SK-N-SH treated with all-trans-retinoic acid at 6 μM for 48 hours (cell line): ENCODE measurements around the gene TBC1D3B.

Experiments
- CREB5 ChIP-seq: fragments of 250-450 bp; sonication (Bioruptor Pico); IDR thresholded peaks from 2 replicates; pipeline ENCODE4 v1.5.1; 2020; ENCODE audit warnings: low read depth, mild to moderate bottlenecking, moderate library complexity
- CSRNP3 ChIP-seq: fragments of 250-450 bp; sonication (Bioruptor Pico); IDR thresholded peaks from 2 replicates; pipeline ENCODE4 v1.5.1; 2021; ENCODE audit warnings: mild to moderate bottlenecking, moderate library complexity
- ESRRG ChIP-seq: fragments of 250-450 bp; sonication (Bioruptor Pico); IDR thresholded peaks from 2 replicates; pipeline ENCODE4 v1.6.1; 2021; ENCODE audit warnings: mild to moderate bottlenecking
- GLIS3 ChIP-seq: fragments of 250-450 bp; sonication (Bioruptor Pico); IDR thresholded peaks from 2 replicates; pipeline ENCODE4 v1.5.0; 2020; ENCODE audit warnings: mild to moderate bottlenecking, moderate library complexity
- PATZ1 ChIP-seq: fragments of 250-450 bp; sonication (Bioruptor Pico); IDR thresholded peaks from 2 replicates; pipeline ENCODE4 v1.8.0; 2020; ENCODE audit warnings: mild to moderate bottlenecking, moderate library complexity, borderline replicate concordance
- TCF4 ChIP-seq: fragments of 250-450 bp; sonication (Bioruptor Pico); IDR thresholded peaks from 2 replicates; pipeline ENCODE4 v1.8.0; 2021; ENCODE audit warnings: mild to moderate bottlenecking, moderate library complexity, borderline replicate concordance
- ZC3H10 ChIP-seq: fragments of 250-450 bp; sonication (Bioruptor Pico); IDR thresholded peaks from 2 replicates; pipeline ENCODE4 v1.5.1; 2021; ENCODE audit warnings: mild to moderate bottlenecking, moderate library complexity
- ZFP3 ChIP-seq: fragments of 250-450 bp; sonication (Bioruptor Pico); IDR thresholded peaks from 2 replicates; pipeline ENCODE4 v1.5.0; 2020; ENCODE audit warnings: mild to moderate bottlenecking, moderate library complexity
- ZNF565 ChIP-seq: fragments of 450-650 bp; formaldehyde crosslinking; conservative IDR thresholded peaks from 2 replicates; pipeline ENCODE4 v1.5.0; 2020; ENCODE audit warnings: low read depth, mild to moderate bottlenecking, moderate library complexity
- ZNF8 ChIP-seq: fragments of 450-650 bp; formaldehyde crosslinking; IDR thresholded peaks from 2 replicates; pipeline ENCODE4 v1.5.0; 2020; ENCODE audit warnings: mild to moderate bottlenecking, moderate library complexity

GRCh38 chr17:36195434-36196130 is 19.1 kb upstream of the TBC1D3B start:
- TF ChIP-seq GLIS3 (CRISPR knock-in tag) (no peak), CREB5 (CRISPR knock-in tag) (no peak), PATZ1 (CRISPR knock-in tag) (no peak), ZNF8 (CRISPR knock-in tag) (no peak), ESRRG (CRISPR knock-in tag) (no peak), ZFP3 (CRISPR knock-in tag) (no peak), CSRNP3 (CRISPR knock-in tag) (no peak), ZC3H10 (no peak), TCF4 (CRISPR knock-in tag) (no peak), ZNF565 (CRISPR knock-in tag) (no peak)
